Neural cell (in vitro differentiated cells): ENCODE measurements around the gene HOXD3. TPM values are rescaled to one million over a fixed set of nuclear protein-coding genes. Genes with fewer than 3 reads are reported as not detected.

ENCODE experiments used
- H2AFZ ChIP-seq: fragments of 200-600, 300-800 bp; sonication (generic), shearing (Covaris generic); 2 replicates; pipeline ENCODE4 v1.6.0; 2014; ENCODE audit warnings: low read depth, mild to moderate bottlenecking, antibody characterized with exemption, low read length, moderate library complexity
- H3F3A ChIP-seq: fragments of 200-600 bp; shearing (Covaris generic); 2 replicates; pipeline ENCODE4 v1.6.1; 2016; ENCODE audit warnings: mild to moderate bottlenecking, moderate library complexity, mixed read lengths, antibody characterized with exemption, low read length; ENCODE audit not compliant: insufficient read depth, poor library complexity, severe bottlenecking
- H3K27ac ChIP-seq: fragments of 200-600, 300-800 bp; sonication (generic), shearing (Covaris generic); 2 replicates; pipeline ENCODE4 v1.5.1; 2014; ENCODE audit warnings: mild to moderate bottlenecking, low read length, moderate library complexity
- H3K27me3 ChIP-seq: fragments of 300-800, 200-600 bp; sonication (generic), shearing (Covaris generic); 2 replicates; pipeline ENCODE4 v1.6.0; 2014; ENCODE audit warnings: mild to moderate bottlenecking, low read depth, low read length, moderate library complexity; ENCODE audit not compliant: insufficient read depth
- H3K36me3 ChIP-seq: fragments of 300-800, 200-600 bp; sonication (generic), shearing (Covaris generic); 2 replicates; pipeline ENCODE4 v1.5.1; 2014; ENCODE audit warnings: mild to moderate bottlenecking, antibody characterized with exemption, low read length, moderate library complexity; ENCODE audit not compliant: insufficient read depth
- H3K4me2 ChIP-seq: fragments of 300-800, 200-600 bp; sonication (generic), shearing (Covaris generic); 2 replicates; pipeline ENCODE4 v1.6.0; 2014; ENCODE audit warnings: mild to moderate bottlenecking, low read length
- H3K4me3 ChIP-seq: fragments of 300-800, 200-600 bp; sonication (generic), shearing (Covaris generic); 2 replicates; pipeline ENCODE4 v1.5.1; 2014; ENCODE audit warnings: mild to moderate bottlenecking, low read length, moderate library complexity
- H3K79me2 ChIP-seq: fragments of 200-600 bp; shearing (Covaris generic); replicated peaks from 2 replicates; pipeline ENCODE4 v1.6.0; 2014; ENCODE audit warnings: mild to moderate bottlenecking, low read length, moderate library complexity; ENCODE audit not compliant: insufficient read depth
- H3K9ac ChIP-seq: fragments of 300-800, 200-600 bp; sonication (generic), shearing (Covaris generic); 2 replicates; pipeline ENCODE4 v1.6.1; 2016; ENCODE audit warnings: mild to moderate bottlenecking, low read length, mixed read lengths
- H3K9me2 ChIP-seq: fragments of 200-600 bp; shearing (Covaris generic); 2 replicates; pipeline ENCODE4 v1.6.1; 2016; ENCODE audit warnings: mild to moderate bottlenecking, low read length, mixed read lengths; ENCODE audit not compliant: insufficient read depth
- H3K9me3 ChIP-seq: fragments of 200-600, 300-800 bp; sonication (generic), shearing (Covaris generic); 2 replicates; pipeline ENCODE4 v1.6.1; 2016; ENCODE audit warnings: mild to moderate bottlenecking, mixed run types, low read length, moderate library complexity, mixed read lengths
- H4K20me1 ChIP-seq: fragments of 200-600 bp; shearing (Covaris generic); 2 replicates; pipeline ENCODE4 v1.6.1; 2016; ENCODE audit warnings: mild to moderate bottlenecking, mixed run types; ENCODE audit not compliant: insufficient read depth
- EP300 ChIP-seq: fragments of 450-650 bp; conservative IDR thresholded peaks from 2 replicates; pipeline ENCODE4 v1.6.1; 2014; ENCODE audit warnings: antibody characterized with exemption, mild to moderate bottlenecking, moderate library complexity; ENCODE audit not compliant: poor library complexity, severe bottlenecking
- EZH2 ChIP-seq: fragments of 200-600, 300-800 bp; shearing (Covaris generic), sonication (generic); IDR thresholded peaks from 2 replicates; pipeline ENCODE4 v1.6.1; 2014; ENCODE audit warnings: antibody characterized with exemption, low read length, borderline replicate concordance, mild to moderate bottlenecking; ENCODE audit not compliant: insufficient read depth, poor library complexity, severe bottlenecking
- MXI1 ChIP-seq: fragments of 450-650 bp; conservative IDR thresholded peaks from 2 replicates; pipeline ENCODE4 v1.6.1; 2014; ENCODE audit warnings: antibody characterized with exemption, mild to moderate bottlenecking; ENCODE audit not compliant: poor library complexity, severe bottlenecking
- POLR2AphosphoS5 ChIP-seq: IDR thresholded peaks from 2 replicates; pipeline ENCODE4 v1.6.1; 2012
- RAD21 ChIP-seq: fragments of 450-650 bp; conservative IDR thresholded peaks from 2 replicates; pipeline ENCODE4 v1.6.1; 2014; ENCODE audit warnings: antibody characterized with exemption, mild to moderate bottlenecking, moderate library complexity
- SMC3 ChIP-seq: fragments of 450-650 bp; conservative IDR thresholded peaks from 2 replicates; pipeline ENCODE4 v1.6.1; 2014; ENCODE audit warnings: antibody characterized with exemption, mild to moderate bottlenecking, moderate library complexity; ENCODE audit not compliant: poor library complexity
- TAF1 ChIP-seq: IDR thresholded peaks from 2 replicates; pipeline ENCODE4 v1.6.1; 2012; ENCODE audit warnings: low read depth
- polyA plus RNA-seq: library from polyadenylated mRNA; depleted of rRNA; stranded (reverse); fragments of >200 nt; gene quantifications from 2 replicates; pipeline ENCODE4 v1.2.3, GENCODE V29; 2014
- TF ChIP-seq, protein P1 (sequence below): IDR thresholded peaks from 2 replicates; pipeline ENCODE4 v1.6.1; 2012; ENCODE audit warnings: borderline replicate concordance
- TF ChIP-seq, protein P2 (sequence below): fragments of 450-650 bp; IDR thresholded peaks from 2 replicates; pipeline ENCODE4 v1.5.1; 2014; ENCODE audit warnings: antibody characterized with exemption, mild to moderate bottlenecking, moderate library complexity; ENCODE audit not compliant: poor library complexity, severe bottlenecking

HOXD3 gene
- polyA plus RNA-seq, 1 donor from 2014 or later: not detected

DNA sequence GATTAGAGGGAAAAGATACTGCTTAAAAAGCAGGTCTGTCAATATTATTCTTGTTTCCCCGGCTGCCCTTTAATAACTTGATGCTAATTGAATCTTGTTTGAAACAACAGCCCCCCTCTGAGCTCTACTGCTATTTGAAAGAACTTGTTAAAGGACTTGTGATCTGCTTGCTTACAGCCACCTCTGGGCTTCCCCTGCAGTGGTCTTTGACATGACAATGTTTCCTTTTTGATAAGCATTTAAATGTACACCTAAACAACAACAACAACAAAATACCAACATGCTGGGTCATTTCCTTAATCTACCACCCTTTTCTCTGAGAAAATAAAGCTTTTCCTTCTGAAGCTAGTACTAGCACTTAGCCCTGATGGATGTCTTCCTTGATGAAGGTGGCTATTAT, 35.2 kb downstream of the HOXD3 start:
- no peaks in the 10 kb centered on the region for H3K9me2 ChIP-seq
- H3K79me2 ChIP-seq: no peaks in the 10 kb centered on the region
- peaks cover 89% of the 10 kb centered on the region for H3K27me3 ChIP-seq
- TF ChIP-seq TAF1: no peak
- TF ChIP-seq POLR2AphosphoS5: no peak
- no peak for TF ChIP-seq RAD21
- TF ChIP-seq EZH2: no peak
- TF ChIP-seq, protein P1, sequence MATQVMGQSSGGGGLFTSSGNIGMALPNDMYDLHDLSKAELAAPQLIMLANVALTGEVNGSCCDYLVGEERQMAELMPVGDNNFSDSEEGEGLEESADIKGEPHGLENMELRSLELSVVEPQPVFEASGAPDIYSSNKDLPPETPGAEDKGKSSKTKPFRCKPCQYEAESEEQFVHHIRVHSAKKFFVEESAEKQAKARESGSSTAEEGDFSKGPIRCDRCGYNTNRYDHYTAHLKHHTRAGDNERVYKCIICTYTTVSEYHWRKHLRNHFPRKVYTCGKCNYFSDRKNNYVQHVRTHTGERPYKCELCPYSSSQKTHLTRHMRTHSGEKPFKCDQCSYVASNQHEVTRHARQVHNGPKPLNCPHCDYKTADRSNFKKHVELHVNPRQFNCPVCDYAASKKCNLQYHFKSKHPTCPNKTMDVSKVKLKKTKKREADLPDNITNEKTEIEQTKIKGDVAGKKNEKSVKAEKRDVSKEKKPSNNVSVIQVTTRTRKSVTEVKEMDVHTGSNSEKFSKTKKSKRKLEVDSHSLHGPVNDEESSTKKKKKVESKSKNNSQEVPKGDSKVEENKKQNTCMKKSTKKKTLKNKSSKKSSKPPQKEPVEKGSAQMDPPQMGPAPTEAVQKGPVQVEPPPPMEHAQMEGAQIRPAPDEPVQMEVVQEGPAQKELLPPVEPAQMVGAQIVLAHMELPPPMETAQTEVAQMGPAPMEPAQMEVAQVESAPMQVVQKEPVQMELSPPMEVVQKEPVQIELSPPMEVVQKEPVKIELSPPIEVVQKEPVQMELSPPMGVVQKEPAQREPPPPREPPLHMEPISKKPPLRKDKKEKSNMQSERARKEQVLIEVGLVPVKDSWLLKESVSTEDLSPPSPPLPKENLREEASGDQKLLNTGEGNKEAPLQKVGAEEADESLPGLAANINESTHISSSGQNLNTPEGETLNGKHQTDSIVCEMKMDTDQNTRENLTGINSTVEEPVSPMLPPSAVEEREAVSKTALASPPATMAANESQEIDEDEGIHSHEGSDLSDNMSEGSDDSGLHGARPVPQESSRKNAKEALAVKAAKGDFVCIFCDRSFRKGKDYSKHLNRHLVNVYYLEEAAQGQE: no peak
- no peaks in the 10 kb centered on the region for H3K36me3 ChIP-seq
- H3F3A ChIP-seq: no peaks in the 10 kb centered on the region
- no peaks in the 10 kb centered on the region for H3K9me3 ChIP-seq
- H4K20me1 ChIP-seq: no peaks in the 10 kb centered on the region
- H3K4me2 ChIP-seq: no peak overlapping the region
- no peak overlapping the region for H3K27ac ChIP-seq
- no peak overlapping the region for H3K4me3 ChIP-seq
- H2AFZ ChIP-seq: no peak overlapping the region
- H3K9ac ChIP-seq: no peak overlapping the region

DNA sequence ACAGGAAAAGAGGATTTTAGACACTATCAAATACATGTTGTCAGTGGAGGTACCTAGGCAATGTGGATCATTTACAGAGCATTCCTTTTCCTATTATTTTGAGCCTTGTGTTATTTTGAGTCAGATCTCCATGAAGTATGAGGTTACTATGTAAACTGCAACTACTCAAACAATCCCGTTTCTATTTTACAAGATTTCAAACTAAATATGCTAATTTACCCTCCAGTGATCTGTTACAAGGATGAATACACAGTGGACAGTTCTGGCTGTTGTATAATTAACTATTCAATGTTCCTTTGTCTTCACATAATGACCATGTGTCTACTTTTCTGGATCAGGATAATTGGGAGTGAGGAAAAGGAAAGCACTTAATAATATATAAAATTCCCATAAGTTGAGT, 35.9 kb downstream of the HOXD3 start:
- no peaks in the 10 kb centered on the region for H3K79me2 ChIP-seq
- H4K20me1 ChIP-seq: no peaks in the 10 kb centered on the region
- no peaks in the 10 kb centered on the region for H3K9me3 ChIP-seq
- H3K27ac ChIP-seq: no peak overlapping the region
- H3K9me2 ChIP-seq: no peaks in the 10 kb centered on the region
- TF ChIP-seq EZH2 (no peak), MXI1 (no peak), SMC3 (no peak), EP300 (no peak), RAD21 (no peak)
- H3K36me3 ChIP-seq: no peaks in the 10 kb centered on the region
- no peaks in the 10 kb centered on the region for H3F3A ChIP-seq
- H3K27me3 ChIP-seq: peaks cover 87% of the 10 kb centered on the region
- no peak overlapping the region for H3K4me2 ChIP-seq
- no peak overlapping the region for H3K9ac ChIP-seq
- no peak overlapping the region for H2AFZ ChIP-seq
- H3K4me3 ChIP-seq: no peak overlapping the region

DNA sequence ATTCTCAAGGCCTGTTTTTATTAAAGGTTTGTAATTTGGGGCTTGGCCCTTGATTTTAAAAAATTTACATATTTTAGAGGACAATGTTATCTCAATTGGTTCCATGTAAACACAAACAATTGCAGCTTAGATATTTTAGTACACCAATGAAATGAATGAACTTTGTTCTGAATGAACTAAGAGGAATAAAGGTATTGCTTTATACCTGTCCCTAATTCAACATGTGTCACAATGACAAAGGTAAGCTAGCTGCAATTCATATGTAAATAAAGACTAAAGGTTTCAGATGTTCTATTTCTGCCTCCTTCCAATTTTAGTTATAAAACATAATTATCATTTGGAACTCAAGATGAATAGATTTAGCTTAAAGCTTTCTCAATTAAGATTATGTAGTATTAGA, 42.8 kb downstream of the HOXD3 start:
- Histone ChIP-seq H3K36me3 (no peaks in the 10 kb centered on the region), H3K4me2 (no peak overlapping the region), H2AFZ (no peak overlapping the region), H3K79me2 (no peaks in the 10 kb centered on the region), H3K27ac (no peak overlapping the region), H3K27me3 (peaks cover 18% of the 10 kb centered on the region), H3K4me3 (no peak overlapping the region), H3K9me3 (no peaks in the 10 kb centered on the region), H3K9ac (no peak overlapping the region), H3F3A (no peaks in the 10 kb centered on the region), H3K9me2 (no peaks in the 10 kb centered on the region), H4K20me1 (no peaks in the 10 kb centered on the region)
- TF ChIP-seq, protein P2, sequence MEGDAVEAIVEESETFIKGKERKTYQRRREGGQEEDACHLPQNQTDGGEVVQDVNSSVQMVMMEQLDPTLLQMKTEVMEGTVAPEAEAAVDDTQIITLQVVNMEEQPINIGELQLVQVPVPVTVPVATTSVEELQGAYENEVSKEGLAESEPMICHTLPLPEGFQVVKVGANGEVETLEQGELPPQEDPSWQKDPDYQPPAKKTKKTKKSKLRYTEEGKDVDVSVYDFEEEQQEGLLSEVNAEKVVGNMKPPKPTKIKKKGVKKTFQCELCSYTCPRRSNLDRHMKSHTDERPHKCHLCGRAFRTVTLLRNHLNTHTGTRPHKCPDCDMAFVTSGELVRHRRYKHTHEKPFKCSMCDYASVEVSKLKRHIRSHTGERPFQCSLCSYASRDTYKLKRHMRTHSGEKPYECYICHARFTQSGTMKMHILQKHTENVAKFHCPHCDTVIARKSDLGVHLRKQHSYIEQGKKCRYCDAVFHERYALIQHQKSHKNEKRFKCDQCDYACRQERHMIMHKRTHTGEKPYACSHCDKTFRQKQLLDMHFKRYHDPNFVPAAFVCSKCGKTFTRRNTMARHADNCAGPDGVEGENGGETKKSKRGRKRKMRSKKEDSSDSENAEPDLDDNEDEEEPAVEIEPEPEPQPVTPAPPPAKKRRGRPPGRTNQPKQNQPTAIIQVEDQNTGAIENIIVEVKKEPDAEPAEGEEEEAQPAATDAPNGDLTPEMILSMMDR: no peak
- TF ChIP-seq POLR2AphosphoS5: no peak
- TF ChIP-seq TAF1: no peak
